ENCODE data around the gene AASDHPPT. TPM values are rescaled to one million over a fixed set of nuclear protein-coding genes. Genes with fewer than 3 reads are reported as not detected.

The AASDHPPT gene
- total and polyA plus RNA-seq, 9 of the 15 experiments (the other 6 are each of a cell fraction or from before 2014, with no cell fraction given): 48.7 to 115 (median 69.0) TPM

- H3K27ac ChIP-seq (ENCODE audit: extremely low read depth, low read depth, low read length): no peak overlapping the region
- no peak for DNase-seq (ENCODE audit: extremely low read depth in 1 of 4, low spot score in 3 of 4)
- FAIRE-seq: no peak
- H3K79me2 ChIP-seq (ENCODE audit: control insufficient read depth, insufficient read depth, low read length): peaks cover 50% of the 10 kb centered on the region
- ChIA-PET CTCF (ENCODE audit: low intra/inter-chr PET ratio) (no interaction called here), POLR2A (no interaction called here)
- H2AFZ ChIP-seq (ENCODE audit: low read depth, low read length): no peak overlapping the region
- H4K20me1 ChIP-seq (replicated peaks; ENCODE audit: control insufficient read depth, insufficient read depth, low read length): no peaks in the 10 kb centered on the region
- ATAC-seq: no peak
- no peak overlapping the region for H3K4me2 ChIP-seq (ENCODE audit: insufficient read depth, low read length)
- H3K9ac ChIP-seq (ENCODE audit: insufficient read depth in 1 of 2, low read depth in 2 of 2, low read length in 2 of 2): no peak overlapping the region
- H3K4me3 ChIP-seq: no peak overlapping the region
- in situ Hi-C loops (cut with MboI) (no loop called here), intact Hi-C loops (cut with micrococcal nuclease) (no loop called here)
- no TSS peak for BruUV-seq (replicated peaks)
- 92% methylated on average over 1 of the region's 1 CpG for whole genome bisulfite sequencing (ENCODE audit: insufficient coverage, low coverage, missing lambda C conversion rate)
- H3K9me3 ChIP-seq (replicated peaks; ENCODE audit: control insufficient read depth, insufficient read depth, low read depth, low read length): no peaks in the 10 kb centered on the region
- H3K27me3 ChIP-seq (ENCODE audit: control insufficient read depth in 2 of 2, insufficient read depth in 2 of 2, low read length in 2 of 2): no peaks in the 10 kb centered on the region
- no peaks in the 10 kb centered on the region; a peak in 1 of 5 replicates for H3K4me1 ChIP-seq (replicated peaks in 1 of 2; ENCODE audit: control insufficient read depth in 2 of 2, insufficient read depth in 2 of 2, low read length in 2 of 2)
- H3K36me3 ChIP-seq (ENCODE audit: control insufficient read depth, insufficient read depth, low read length): peaks cover 90% of the 10 kb centered on the region
- H3K9me1 ChIP-seq (ENCODE audit: control insufficient read depth, insufficient read depth, low read length): no peaks in the 10 kb centered on the region
- TF ChIP-seq ELF4 (CRISPR knock-in tag; IDR thresholded peaks at IDR 0.05): no peak
- no peak for TF ChIP-seq SMARCA5 (IDR thresholded peaks at IDR 0.05)
- TF ChIP-seq CSDE1 (IDR thresholded peaks at IDR 0.05): no peak
- TF ChIP-seq ZBTB40 (IDR thresholded peaks at IDR 0.05): no peak
- TF ChIP-seq ZBTB40 (CRISPR knock-in tag; IDR thresholded peaks at IDR 0.05): no peak
- no peak for TF ChIP-seq CREB1 (IDR thresholded peaks at IDR 0.05)
- no peak for TF ChIP-seq CREB1 (CRISPR knock-in tag; IDR thresholded peaks at IDR 0.05)
- TF ChIP-seq POU5F1 (IDR thresholded peaks at IDR 0.05; ENCODE audit: borderline replicate concordance, low read depth, low read length, partially characterized antibody): no peak
- no peak for TF ChIP-seq SRSF7 (optimal IDR thresholded peaks at IDR 0.05; ENCODE audit: low read depth, low read length)
- no peak for TF ChIP-seq HMGXB4 (CRISPR knock-in tag; IDR thresholded peaks at IDR 0.05)
- no peak for TF ChIP-seq CBFA2T2 (conservative IDR thresholded peaks at IDR 0.05)
- TF ChIP-seq HNRNPUL1 (IDR thresholded peaks at IDR 0.05; ENCODE audit: low read length): no peak
- TF ChIP-seq ZNF133 (CRISPR knock-in tag; IDR thresholded peaks at IDR 0.05): no peak
These were observed 15.0 kb downstream of the AASDHPPT start for GRCh38 chr11:106092446-106092845.

Data from K562 (cell line).